Epithelial cell of esophagus (primary cell): ENCODE measurements around the gene TREX2.
A peak's percentile ranks its signal among the peaks of the same experiment; 100 is the strongest.

Experiments used
- DNase-seq: peaks from one replicate; pipeline ENCODE4 v3.0.0; 2010; ENCODE audit warnings: low read depth
- H3K4me3 ChIP-seq: 2 replicates; pipeline ENCODE4 v1.5.1; 2011; ENCODE audit warnings: mild to moderate bottlenecking, low read length, control low read depth
- TF ChIP-seq, protein P1 (sequence below): IDR thresholded peaks from 2 replicates; pipeline ENCODE4 v1.5.1; 2011; ENCODE audit warnings: low read depth, mild to moderate bottlenecking, low read length, control low read depth, inconsistent platforms; ENCODE audit not compliant: insufficient read depth; ENCODE audit errors: missing control alignments

TREX2 gene

GRCh38 chrX:153450114-153450948 lies 4.5 kb upstream of the TREX2 start:
- TF ChIP-seq, protein P1, sequence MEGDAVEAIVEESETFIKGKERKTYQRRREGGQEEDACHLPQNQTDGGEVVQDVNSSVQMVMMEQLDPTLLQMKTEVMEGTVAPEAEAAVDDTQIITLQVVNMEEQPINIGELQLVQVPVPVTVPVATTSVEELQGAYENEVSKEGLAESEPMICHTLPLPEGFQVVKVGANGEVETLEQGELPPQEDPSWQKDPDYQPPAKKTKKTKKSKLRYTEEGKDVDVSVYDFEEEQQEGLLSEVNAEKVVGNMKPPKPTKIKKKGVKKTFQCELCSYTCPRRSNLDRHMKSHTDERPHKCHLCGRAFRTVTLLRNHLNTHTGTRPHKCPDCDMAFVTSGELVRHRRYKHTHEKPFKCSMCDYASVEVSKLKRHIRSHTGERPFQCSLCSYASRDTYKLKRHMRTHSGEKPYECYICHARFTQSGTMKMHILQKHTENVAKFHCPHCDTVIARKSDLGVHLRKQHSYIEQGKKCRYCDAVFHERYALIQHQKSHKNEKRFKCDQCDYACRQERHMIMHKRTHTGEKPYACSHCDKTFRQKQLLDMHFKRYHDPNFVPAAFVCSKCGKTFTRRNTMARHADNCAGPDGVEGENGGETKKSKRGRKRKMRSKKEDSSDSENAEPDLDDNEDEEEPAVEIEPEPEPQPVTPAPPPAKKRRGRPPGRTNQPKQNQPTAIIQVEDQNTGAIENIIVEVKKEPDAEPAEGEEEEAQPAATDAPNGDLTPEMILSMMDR, result no peak
- no peak overlapping the region for H3K4me3 ChIP-seq
- DNase-seq, result no peak

GRCh38 chrX:153449368-153450113 lies 3.7 kb upstream of the TREX2 start:
- no peak for DNase-seq
- no peak overlapping the region for H3K4me3 ChIP-seq
- TF ChIP-seq, protein P1, result no peak

DNA sequence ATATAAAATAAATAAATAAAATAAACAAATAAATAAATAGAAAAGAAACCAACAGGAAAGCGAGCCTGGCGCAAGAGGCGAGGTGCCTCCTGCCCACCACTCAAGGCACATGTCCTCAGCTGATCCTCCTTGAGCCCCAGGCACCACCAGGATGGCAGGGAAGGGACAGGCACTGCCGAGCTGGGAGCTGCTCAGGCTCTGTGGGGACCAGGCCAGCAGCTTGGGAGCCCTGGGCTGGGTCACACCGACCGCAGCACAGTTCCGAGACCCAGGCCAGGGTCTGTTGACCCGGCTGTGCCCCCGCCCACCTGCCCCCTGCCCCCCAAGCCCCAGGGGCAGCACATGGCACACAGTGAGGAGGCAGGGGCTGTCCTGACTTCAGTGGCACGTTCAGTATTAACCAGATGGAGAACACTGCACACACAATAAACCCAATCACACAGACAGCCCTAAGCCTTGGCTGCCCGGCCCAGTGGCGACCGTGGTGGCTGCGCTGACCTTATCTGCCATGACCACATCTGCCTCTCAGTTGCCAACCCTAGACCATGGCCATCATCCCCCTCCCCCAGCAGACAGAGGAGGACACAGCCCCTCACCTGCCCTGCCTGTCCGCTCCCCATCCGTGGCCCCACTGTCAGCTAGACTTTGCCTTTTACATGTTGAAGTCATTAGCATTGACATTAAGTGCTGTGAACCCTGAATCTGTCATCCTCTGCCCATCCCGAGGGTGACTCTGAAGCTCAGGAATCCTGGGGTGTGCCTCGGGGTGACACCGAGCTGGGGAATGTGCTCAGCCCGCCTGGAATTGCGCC lies 2.9 kb upstream of the TREX2 start:
- no peak overlapping the region for H3K4me3 ChIP-seq
- DNase-seq, result peak; percentile 5
- TF ChIP-seq, protein P1, result no peak

DNA sequence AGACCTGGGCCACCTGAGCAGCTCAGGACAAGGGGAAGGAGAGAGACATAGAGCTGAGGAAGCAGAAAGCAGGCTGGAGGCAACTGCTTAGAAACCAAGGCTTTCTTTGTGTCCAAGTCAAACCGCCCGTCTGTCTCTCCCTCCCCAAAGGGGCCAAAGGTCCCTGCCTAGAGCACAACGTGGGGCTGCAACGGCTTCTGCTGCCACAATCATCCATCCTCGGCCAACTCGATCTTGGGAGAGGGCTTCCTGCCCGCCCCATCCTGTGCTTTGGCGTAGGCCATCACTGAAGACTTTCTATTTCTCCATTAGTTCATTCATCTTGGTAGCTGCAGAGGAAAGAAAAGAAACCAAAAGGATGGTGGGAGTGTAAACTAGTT lies 1.7 kb upstream of the TREX2 start:
- TF ChIP-seq, protein P1, result no peak
- DNase-seq, result no peak
- no peak overlapping the region for H3K4me3 ChIP-seq

DNA sequence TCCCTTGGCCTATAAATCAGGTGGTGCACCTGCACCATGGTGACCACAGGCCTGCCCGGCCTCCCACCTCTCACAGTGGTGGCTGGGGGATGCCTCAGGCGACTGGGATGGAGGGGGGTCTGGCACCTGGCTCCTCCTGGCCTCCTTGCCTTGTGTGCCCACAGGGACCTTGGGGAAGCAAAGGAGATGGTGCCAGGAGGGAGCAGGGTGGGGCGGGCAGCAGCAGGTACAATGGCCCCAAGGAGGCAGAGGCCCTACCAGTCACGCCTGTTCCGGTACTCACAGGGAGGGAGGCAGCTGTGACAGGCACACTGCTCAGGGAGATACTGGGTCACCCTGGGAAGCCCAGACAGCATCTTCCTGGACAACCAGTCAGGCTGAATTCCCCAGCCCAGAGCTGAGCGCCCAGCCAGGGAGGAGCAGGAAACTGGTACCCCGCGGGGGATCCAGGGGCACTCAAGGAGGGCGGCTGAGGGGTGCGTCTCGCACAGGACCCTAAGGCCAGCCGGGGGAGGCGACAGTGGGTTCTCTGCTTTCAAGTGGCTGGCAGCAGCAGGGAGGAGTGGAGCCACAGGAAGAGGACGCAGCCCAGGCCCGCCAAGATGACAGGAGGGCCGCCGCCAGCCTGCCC lies 1.2 kb upstream of the TREX2 start:
- H3K4me3 ChIP-seq, result no peak overlapping the region
- peak; percentile 8 for DNase-seq
- TF ChIP-seq, protein P1, result no peak

DNA sequence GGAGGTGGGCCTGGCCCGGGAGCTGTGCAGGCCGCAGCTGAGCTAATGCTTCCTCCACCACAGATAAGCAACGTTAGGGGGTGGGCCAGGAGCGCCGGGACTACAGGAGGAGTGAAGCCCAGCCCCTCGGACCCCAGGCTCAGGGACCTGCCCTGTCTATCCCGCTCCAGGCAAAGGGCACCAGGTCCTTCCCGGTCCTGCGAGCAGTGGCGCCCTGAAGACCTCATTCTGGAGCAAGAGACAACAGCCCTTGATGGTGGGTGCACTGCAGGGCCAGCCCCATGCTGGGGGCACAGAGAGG lies 730 bp upstream of the TREX2 start:
- H3K4me3 ChIP-seq, result no peak overlapping the region
- DNase-seq, result no peak
- TF ChIP-seq, protein P1, result no peak
